NCI-H2081 treated with DMSO at 0.1 percent for 48 hours (cell line): ENCODE measurements around the gene SPATA31C1.
"Not testable (repeated sequence)": the region's sequence is repeated elsewhere in the genome, so short reads cannot be mapped to it uniquely, and the experiment has no call there.

Source experiments
- DNase-seq: peaks from one replicate; lab custom pipeline; 2025; lab: John Stamatoyannopoulos, UW

Gene SPATA31C1

GRCh38 chr9:87886933-87887505, 30.7 kb upstream of the SPATA31C1 start:
- no peak for DNase-seq

GRCh38 chr9:87887661-87888480, 29.9 kb upstream of the SPATA31C1 start:
- no peak for DNase-seq

GRCh38 chr9:87888501-87888900, 29.3 kb upstream of the SPATA31C1 start:
- no peak for DNase-seq

GRCh38 chr9:87889065-87889881, 28.5 kb upstream of the SPATA31C1 start:
- no peak for DNase-seq

GRCh38 chr9:87889882-87890252, 27.9 kb upstream of the SPATA31C1 start:
- no peak for DNase-seq

- no peak for DNase-seq
Observed at GRCh38 chr9:87890837-87891236, 26.9 kb upstream of the SPATA31C1 start.

- DNase-seq = no peak
Observed at GRCh38 chr9:87891754-87892153, 26.0 kb upstream of the SPATA31C1 start.

GRCh38 chr9:87892956-87893355, 24.8 kb upstream of the SPATA31C1 start:
- no peak for DNase-seq

GRCh38 chr9:87894998-87895625, 22.6 kb upstream of the SPATA31C1 start:
- DNase-seq = no peak

- DNase-seq = no peak
Observed at GRCh38 chr9:87896891-87897290, 20.9 kb upstream of the SPATA31C1 start.

- DNase-seq = no peak
Observed at GRCh38 chr9:87898151-87898550, 19.6 kb upstream of the SPATA31C1 start.

GRCh38 chr9:87902371-87902770, 15.4 kb upstream of the SPATA31C1 start:
- not testable (repeated sequence) for DNase-seq

- no peak for DNase-seq
Observed at GRCh38 chr9:87909310-87910041, 8.3 kb upstream of the SPATA31C1 start.

GRCh38 chr9:87910821-87911220, 6.9 kb upstream of the SPATA31C1 start:
- no peak for DNase-seq

GRCh38 chr9:87919013-87919412, 1.3 kb downstream of the SPATA31C1 start:
- not testable (repeated sequence) for DNase-seq

GRCh38 chr9:87921561-87921960, 3.8 kb downstream of the SPATA31C1 start:
- not testable (repeated sequence) for DNase-seq

GRCh38 chr9:87923012-87923411, 5.2 kb downstream of the SPATA31C1 start:
- DNase-seq = not testable (repeated sequence)

GRCh38 chr9:87924851-87925250, 7.1 kb downstream of the SPATA31C1 start:
- not testable (repeated sequence) for DNase-seq

GRCh38 chr9:87929152-87929551, 11.4 kb downstream of the SPATA31C1 start:
- DNase-seq = not testable (repeated sequence)

- DNase-seq = not testable (repeated sequence)
Observed at GRCh38 chr9:87934444-87934843, 16.7 kb downstream of the SPATA31C1 start.

GRCh38 chr9:87937352-87937751, 19.6 kb downstream of the SPATA31C1 start:
- DNase-seq = not testable (repeated sequence)
